Transverse colon (tissue), 4 donors: Measurements from ENCODE around the gene SFMBT1. TPM values are rescaled to one million over a fixed set of nuclear protein-coding genes. Genes with fewer than 3 reads are reported as not detected.

ENCODE experiments used
- DNase-seq: peaks from one replicate; pipeline ENCODE4 v3.0.0-alpha.2; 2019
- H3K27ac ChIP-seq, 4 donors: fragments of 200-600 bp; sonication (generic); 2 replicates each; pipeline ENCODE4 v1.5.1; 2016 to 2018; ENCODE audit warnings: inconsistent platforms in 4 of 4
- H3K27me3 ChIP-seq: fragments of 200-600 bp; sonication (generic); 2 replicates; pipeline ENCODE4 v1.5.1; 2017; ENCODE audit warnings: inconsistent platforms
- H3K36me3 ChIP-seq, 4 donors: fragments of 200-600 bp; sonication (generic); 2 replicates each; pipeline ENCODE4 v1.5.1; 2017 to 2019; ENCODE audit warnings: inconsistent platforms in 4 of 4
- H3K4me1 ChIP-seq, 4 donors: fragments of 200-600 bp; sonication (generic); 2 replicates each; pipeline ENCODE4 v1.5.1; 2017 to 2020; ENCODE audit warnings: inconsistent platforms in 4 of 4
- H3K4me3 ChIP-seq, 4 donors: fragments of 200-600 bp; sonication (generic); 1 replicate in 1 of 4; 2 replicates in 3 of 4; pipeline versions ENCODE4 v1.5.1 to v1.6.1; 2017 to 2019; ENCODE audit warnings: inconsistent platforms in 4 of 4
- H3K9me3 ChIP-seq, 2 donors: fragments of 200-600 bp; sonication (generic); 2 replicates each; pipeline ENCODE4 v1.5.1; 2017 to 2019; ENCODE audit warnings: inconsistent platforms in 2 of 2
- EP300 ChIP-seq: sonication (generic); formaldehyde crosslinking; IDR thresholded peaks from one replicate; pipeline ENCODE4 v1.6.1; 2017; ENCODE audit warnings: antibody characterized with exemption, low read depth
- POLR2A ChIP-seq: fragments of 450-650 bp; IDR thresholded peaks from one replicate; pipeline ENCODE4 v1.6.1; 2016; ENCODE audit warnings: antibody characterized with exemption, mild to moderate bottlenecking, moderate library complexity
- POLR2AphosphoS5 ChIP-seq, 3 donors: sonication (generic); formaldehyde crosslinking; IDR thresholded peaks; one replicate each; pipeline ENCODE4 v1.6.1; 2016; ENCODE audit warnings: antibody characterized with exemption in 3 of 3
- WGBS, 2 donors: methylation state at CpG; one replicate each; pipeline ENCODE4 v1.1.5; 2018; ENCODE audit warnings: low coverage in 1 of 2; 5-methylcytosine and 5-hydroxymethylcytosine counted together
- in situ Hi-C, 4 donors: fragments of 200-750 bp; cut with MboI; loops; one replicate each; pipeline versions ENCODE4 v1.15.0 to v1.15.1; 2017; ENCODE audit warnings: low sequenced_read_pairs in 3 of 4, low pct_ligation_motif_present in 1 of 4, low pct_unique_long_range_greater_than_20kb in 1 of 4
- intact Hi-C: fragments of 100-400 bp; cut with DNase I; formaldehyde crosslinking; loops from one replicate; pipeline ENCODE4 v1.15.1; 2023; ENCODE audit warnings: low total_unique reads
- total RNA-seq, 4 donors: library from RNA; depleted of rRNA; stranded (reverse); fragments of >200 nt; gene quantifications; one replicate each; pipeline ENCODE4 v1.1.0, GENCODE V29; 2016
- TF ChIP-seq, protein P1 (sequence below), 5 experiments: fragments of 200-600 bp in 3 of 5; fragments of 450-650 bp in 2 of 5; sonication (generic) in 3 of 5; IDR thresholded peaks; 1 replicate in 2 of 5; 2 replicates in 3 of 5; pipeline ENCODE4 v1.5.1; 2016 to 2017; ENCODE audit warnings: antibody characterized with exemption in 5 of 5, inconsistent platforms in 3 of 5, mild to moderate bottlenecking in 2 of 5, moderate library complexity in 1 of 5

The SFMBT1 gene
- total RNA-seq, 4 donors from 2014 or later, result 1.9 to 33.0 (median 18.1) TPM

GRCh38 chr3:53079791-53080555, 34.1 kb upstream of the SFMBT1 start:
- H3K27me3 ChIP-seq, result no peaks in the 10 kb centered on the region
- no peaks in the 10 kb centered on the region for H3K36me3 ChIP-seq
- TF ChIP-seq POLR2AphosphoS5 (IDR thresholded peaks at IDR 0.05), result no peak
- no peak for TF ChIP-seq POLR2A
- TF ChIP-seq, protein P1, sequence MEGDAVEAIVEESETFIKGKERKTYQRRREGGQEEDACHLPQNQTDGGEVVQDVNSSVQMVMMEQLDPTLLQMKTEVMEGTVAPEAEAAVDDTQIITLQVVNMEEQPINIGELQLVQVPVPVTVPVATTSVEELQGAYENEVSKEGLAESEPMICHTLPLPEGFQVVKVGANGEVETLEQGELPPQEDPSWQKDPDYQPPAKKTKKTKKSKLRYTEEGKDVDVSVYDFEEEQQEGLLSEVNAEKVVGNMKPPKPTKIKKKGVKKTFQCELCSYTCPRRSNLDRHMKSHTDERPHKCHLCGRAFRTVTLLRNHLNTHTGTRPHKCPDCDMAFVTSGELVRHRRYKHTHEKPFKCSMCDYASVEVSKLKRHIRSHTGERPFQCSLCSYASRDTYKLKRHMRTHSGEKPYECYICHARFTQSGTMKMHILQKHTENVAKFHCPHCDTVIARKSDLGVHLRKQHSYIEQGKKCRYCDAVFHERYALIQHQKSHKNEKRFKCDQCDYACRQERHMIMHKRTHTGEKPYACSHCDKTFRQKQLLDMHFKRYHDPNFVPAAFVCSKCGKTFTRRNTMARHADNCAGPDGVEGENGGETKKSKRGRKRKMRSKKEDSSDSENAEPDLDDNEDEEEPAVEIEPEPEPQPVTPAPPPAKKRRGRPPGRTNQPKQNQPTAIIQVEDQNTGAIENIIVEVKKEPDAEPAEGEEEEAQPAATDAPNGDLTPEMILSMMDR (IDR thresholded peaks at IDR 0.05), result no peak
- TF ChIP-seq EP300, result no peak
- H3K9me3 ChIP-seq, result no peaks in the 10 kb centered on the region
- DNase-seq, result no peak
- H3K27ac ChIP-seq, result no peak overlapping the region
- intact Hi-C loops, result no loop called here
- no peaks in the 10 kb centered on the region for H3K4me1 ChIP-seq
- H3K4me3 ChIP-seq, result no peak overlapping the region
- WGBS, 2 donors, result 84 to 100% methylated on average over 1 to 12 of the region's 12 CpGs
- in situ Hi-C loops, result loop anchor here in 2 of 4 donors (10.0 to 25.0 kb wide), 2 partner anchors 235 to 243 kb away; partner anchors contain the start of genes ITIH4 (in 1 of the 2) and MUSTN1 (in 1 of the 2)

DNA sequence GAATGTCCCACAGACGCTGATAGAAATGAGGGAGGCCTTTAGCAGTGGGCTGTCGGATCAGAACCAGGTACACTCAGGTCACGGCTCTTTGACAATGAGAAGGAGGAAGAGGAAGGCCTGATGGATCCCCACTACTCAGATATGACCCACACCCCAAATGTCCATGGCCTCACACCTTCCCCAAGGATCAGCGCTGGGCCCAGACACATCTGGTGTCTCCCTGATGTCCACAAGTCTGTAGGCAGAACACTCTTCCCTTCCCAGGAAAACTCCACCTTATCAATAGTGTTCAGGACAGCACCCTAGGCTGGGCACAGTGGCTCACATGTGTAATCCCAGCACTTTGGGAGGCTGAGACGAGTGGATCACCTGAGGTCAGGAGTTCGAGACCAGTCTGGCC, 33.3 kb upstream of the SFMBT1 start:
- H3K4me3 ChIP-seq, result no peak overlapping the region
- intact Hi-C loops, result no loop called here
- H3K27me3 ChIP-seq, result no peaks in the 10 kb centered on the region
- H3K36me3 ChIP-seq, result no peaks in the 10 kb centered on the region
- DNase-seq, result no peak
- in situ Hi-C loops, result loop anchor here in 2 of 4 donors (10.0 to 25.0 kb wide), 2 partner anchors 234 to 242 kb away; partner anchors contain the start of genes ITIH4 (in 1 of the 2) and MUSTN1 (in 1 of the 2)
- 90 to 92% methylated on average over 2 to 6 of the region's 6 CpGs for WGBS, 2 donors
- TF ChIP-seq, protein P1 (IDR thresholded peaks at IDR 0.05), result no peak
- TF ChIP-seq POLR2AphosphoS5 (IDR thresholded peaks at IDR 0.05), result no peak
- no peak for TF ChIP-seq POLR2A
- no peak for TF ChIP-seq EP300
- no peaks in the 10 kb centered on the region for H3K4me1 ChIP-seq
- no peak overlapping the region for H3K27ac ChIP-seq
- no peaks in the 10 kb centered on the region for H3K9me3 ChIP-seq

GRCh38 chr3:53078656-53079055, 32.8 kb upstream of the SFMBT1 start:
- Histone ChIP-seq H3K4me3 (no peak overlapping the region), H3K9me3 (no peaks in the 10 kb centered on the region), H3K27me3 (no peaks in the 10 kb centered on the region), H3K27ac (no peak overlapping the region), H3K36me3 (no peaks in the 10 kb centered on the region), H3K4me1 (peaks cover 0 to under 1% (median 0%) of the 10 kb centered on the region in 4 donors)
- in situ Hi-C loops, result loop anchor here in 2 of 4 donors (10.0 to 25.0 kb wide), 2 partner anchors 234 to 241 kb away; partner anchors contain the start of genes ITIH4 (in 1 of the 2) and MUSTN1 (in 1 of the 2)
- WGBS, 2 donors, result 89 to 100% methylated on average over 1 to 3 of the region's 3 CpGs
- intact Hi-C loops, result no loop called here
- no peak for DNase-seq
- TF ChIP-seq POLR2AphosphoS5 (IDR thresholded peaks at IDR 0.05), result no peak
- TF ChIP-seq, protein P1 (IDR thresholded peaks at IDR 0.05), result no peak

DNA sequence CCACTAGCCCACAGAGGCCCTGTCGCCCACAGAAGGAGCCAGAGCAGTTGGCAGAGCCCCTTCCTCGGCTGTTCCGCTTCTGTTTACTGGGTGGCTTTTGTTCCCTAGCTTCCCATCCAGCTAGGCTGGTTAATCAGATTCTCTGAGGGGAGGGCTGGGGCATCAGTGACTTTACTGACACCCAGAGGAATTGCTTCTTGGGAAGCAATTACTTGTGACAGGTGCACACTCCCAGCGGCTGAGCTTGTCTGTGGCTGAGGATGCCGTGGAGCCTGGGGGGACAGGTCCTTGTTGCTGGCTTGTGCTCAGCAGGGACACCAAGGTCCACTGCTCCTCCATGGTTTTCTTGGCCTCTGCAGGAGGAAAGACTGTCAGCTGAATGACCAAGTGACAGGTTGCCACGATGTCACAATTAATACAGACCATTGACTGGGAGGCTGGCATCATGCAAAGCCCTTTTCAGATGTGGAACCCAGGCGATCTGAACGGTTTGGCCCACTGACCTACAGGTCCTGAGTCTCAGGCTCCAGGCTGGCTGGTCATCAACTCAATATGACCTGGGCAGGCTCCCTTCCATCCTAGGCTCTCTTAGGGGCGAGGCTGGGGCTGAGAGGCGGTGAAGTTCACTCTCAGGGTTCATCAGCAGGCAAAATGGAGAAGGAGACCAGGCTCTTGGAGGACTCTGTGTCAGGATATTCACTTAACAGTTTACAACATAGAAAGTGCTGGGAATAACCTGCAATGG, 31.8 kb upstream of the SFMBT1 start:
- Histone ChIP-seq H3K4me3 (no peak overlapping the region), H3K4me1 (peaks cover 0 to 5% (median 0%) of the 10 kb centered on the region in 4 donors), H3K9me3 (no peaks in the 10 kb centered on the region), H3K36me3 (no peaks in the 10 kb centered on the region), H3K27me3 (no peaks in the 10 kb centered on the region), H3K27ac (no peak overlapping the region)
- WGBS, 2 donors, result 85% methylated on average over 10 of the region's 10 CpGs; no CpG with 5 or more reads in 1 of the 2 donors
- in situ Hi-C loops (loop anchor here in 2 of 4 donors (10.0 to 25.0 kb wide), 2 partner anchors 233 to 240 kb away; partner anchors contain the start of genes ITIH4 (in 1 of the 2) and MUSTN1 (in 1 of the 2)), intact Hi-C loops (no loop called here)
- no peak for DNase-seq
- TF ChIP-seq EP300 (no peak), POLR2A (no peak), POLR2AphosphoS5 (IDR thresholded peaks at IDR 0.05) (no peak)
- TF ChIP-seq, protein P1 (IDR thresholded peaks at IDR 0.05), result no peak
